ENCODE measurements around the gene FUT7. TPM values are rescaled to one million over a fixed set of nuclear protein-coding genes. Genes with fewer than 3 reads are reported as not detected.

The FUT7 gene
- total and polyA plus RNA-seq, 9 of the 15 experiments (the other 6 are each of a cell fraction or from before 2014, with no cell fraction given): not detected

GRCh38 chr9:137012694-137013570 lies 19.0 kb downstream of the FUT7 start (continued):
- TF ChIP-seq CREB5 (CRISPR knock-in tag; IDR thresholded peaks at IDR 0.05) (no peak), HMGN3 (IDR thresholded peaks at IDR 0.05; ENCODE audit: borderline replicate concordance, extremely low read depth, insufficient read length, low read depth, low read length) (peak; percentile 19), SNAPC5 (CRISPR knock-in tag; IDR thresholded peaks at IDR 0.05) (no peak), ETV5 (CRISPR knock-in tag; IDR thresholded peaks at IDR 0.05; ENCODE audit: low read depth) (no peak), RAD21 (CRISPR knock-in tag; conservative IDR thresholded peaks at IDR 0.05 in 1 of 2, IDR thresholded peaks at IDR 0.05 in 1 of 2) (no peak), CUX1 (CRISPR knock-in tag; IDR thresholded peaks at IDR 0.05) (no peak), USF1 (CRISPR knock-in tag; IDR thresholded peaks at IDR 0.05) (no peak), RAD51 (IDR thresholded peaks at IDR 0.05; ENCODE audit: borderline replicate concordance, low read depth) (no peak), ZNF311 (CRISPR knock-in tag; IDR thresholded peaks at IDR 0.05) (no peak), ZNF583 (CRISPR knock-in tag; IDR thresholded peaks at IDR 0.05) (no peak), HNRNPL (IDR thresholded peaks at IDR 0.05; ENCODE audit: low read depth, low read length) (peak; percentile 93), NFIC (IDR thresholded peaks at IDR 0.05) (peak; percentile 44), FOXJ2 (tag; IDR thresholded peaks at IDR 0.05) (no peak), ZBTB33 (CRISPR knock-in tag; IDR thresholded peaks at IDR 0.05) (peak; percentile 97), HIVEP1 (CRISPR knock-in tag; IDR thresholded peaks at IDR 0.05) (no peak), PKNOX1 (IDR thresholded peaks at IDR 0.05) (0 out of 2 replicates have a peak, but pooled peaks have one; percentile 17)
